ENCODE measurements around the gene TRAPPC5. TPM values are rescaled to one million over a fixed set of nuclear protein-coding genes. Genes with fewer than 3 reads are reported as not detected.
A peak's percentile ranks its signal among the peaks of the same experiment; 100 is the strongest.

TRAPPC5 gene
- total RNA-seq, 4 donors from 2014 or later: 15.1 to 63.5 (median 34.4) TPM

DNA sequence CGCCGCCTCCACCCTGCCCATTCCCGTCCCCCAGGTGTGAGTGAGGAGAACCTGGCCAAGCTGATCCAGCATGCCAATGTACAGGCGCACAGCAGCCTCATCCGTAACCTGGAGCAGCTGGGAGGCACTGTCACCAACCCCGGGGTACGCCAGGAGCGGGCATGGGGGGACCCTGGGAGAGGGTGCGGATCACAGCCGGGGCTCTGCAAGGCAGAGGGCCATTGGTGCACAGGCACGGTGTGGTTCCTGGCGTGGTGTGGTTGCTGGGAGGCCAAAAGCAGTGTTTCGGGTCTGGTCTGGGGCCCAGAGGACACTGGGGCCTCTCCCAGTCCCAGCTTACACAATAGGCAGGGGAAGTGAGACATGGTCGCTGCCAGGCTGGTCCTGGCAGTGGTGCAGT lies 35.5 kb upstream of the TRAPPC5 start:
- DNase-seq: no peak
- TF ChIP-seq, protein P1, sequence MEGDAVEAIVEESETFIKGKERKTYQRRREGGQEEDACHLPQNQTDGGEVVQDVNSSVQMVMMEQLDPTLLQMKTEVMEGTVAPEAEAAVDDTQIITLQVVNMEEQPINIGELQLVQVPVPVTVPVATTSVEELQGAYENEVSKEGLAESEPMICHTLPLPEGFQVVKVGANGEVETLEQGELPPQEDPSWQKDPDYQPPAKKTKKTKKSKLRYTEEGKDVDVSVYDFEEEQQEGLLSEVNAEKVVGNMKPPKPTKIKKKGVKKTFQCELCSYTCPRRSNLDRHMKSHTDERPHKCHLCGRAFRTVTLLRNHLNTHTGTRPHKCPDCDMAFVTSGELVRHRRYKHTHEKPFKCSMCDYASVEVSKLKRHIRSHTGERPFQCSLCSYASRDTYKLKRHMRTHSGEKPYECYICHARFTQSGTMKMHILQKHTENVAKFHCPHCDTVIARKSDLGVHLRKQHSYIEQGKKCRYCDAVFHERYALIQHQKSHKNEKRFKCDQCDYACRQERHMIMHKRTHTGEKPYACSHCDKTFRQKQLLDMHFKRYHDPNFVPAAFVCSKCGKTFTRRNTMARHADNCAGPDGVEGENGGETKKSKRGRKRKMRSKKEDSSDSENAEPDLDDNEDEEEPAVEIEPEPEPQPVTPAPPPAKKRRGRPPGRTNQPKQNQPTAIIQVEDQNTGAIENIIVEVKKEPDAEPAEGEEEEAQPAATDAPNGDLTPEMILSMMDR (IDR thresholded peaks at IDR 0.05): no peak
- no peak for TF ChIP-seq EP300 (IDR thresholded peaks at IDR 0.05; ENCODE audit: low read depth)
- TF ChIP-seq POLR2AphosphoS5 (IDR thresholded peaks at IDR 0.05): peak in 1 of 3 donors; percentile 5
- TF ChIP-seq POLR2A (IDR thresholded peaks at IDR 0.05): no peak
- intact Hi-C loops (cut with DNase I; ENCODE audit: low total_unique reads): no loop called here
- 90 to 91% methylated on average over 7 to 13 of the region's 14 CpGs for WGBS, 2 donors (ENCODE audit: low coverage in 1 of 2)
- H3K9me3 ChIP-seq: no peaks in the 10 kb centered on the region
- H3K4me1 ChIP-seq: no peaks in the 10 kb centered on the region
- H3K27ac ChIP-seq: no peak overlapping the region
- in situ Hi-C loops (cut with MboI; ENCODE audit: low pct_ligation_motif_present in 1 of 4, low pct_unique_long_range_greater_than_20kb in 1 of 4, low sequenced_read_pairs in 3 of 4): no loop called here
- no peaks in the 10 kb centered on the region for H3K36me3 ChIP-seq
- no peak overlapping the region for H3K4me3 ChIP-seq
- H3K27me3 ChIP-seq: no peaks in the 10 kb centered on the region

DNA sequence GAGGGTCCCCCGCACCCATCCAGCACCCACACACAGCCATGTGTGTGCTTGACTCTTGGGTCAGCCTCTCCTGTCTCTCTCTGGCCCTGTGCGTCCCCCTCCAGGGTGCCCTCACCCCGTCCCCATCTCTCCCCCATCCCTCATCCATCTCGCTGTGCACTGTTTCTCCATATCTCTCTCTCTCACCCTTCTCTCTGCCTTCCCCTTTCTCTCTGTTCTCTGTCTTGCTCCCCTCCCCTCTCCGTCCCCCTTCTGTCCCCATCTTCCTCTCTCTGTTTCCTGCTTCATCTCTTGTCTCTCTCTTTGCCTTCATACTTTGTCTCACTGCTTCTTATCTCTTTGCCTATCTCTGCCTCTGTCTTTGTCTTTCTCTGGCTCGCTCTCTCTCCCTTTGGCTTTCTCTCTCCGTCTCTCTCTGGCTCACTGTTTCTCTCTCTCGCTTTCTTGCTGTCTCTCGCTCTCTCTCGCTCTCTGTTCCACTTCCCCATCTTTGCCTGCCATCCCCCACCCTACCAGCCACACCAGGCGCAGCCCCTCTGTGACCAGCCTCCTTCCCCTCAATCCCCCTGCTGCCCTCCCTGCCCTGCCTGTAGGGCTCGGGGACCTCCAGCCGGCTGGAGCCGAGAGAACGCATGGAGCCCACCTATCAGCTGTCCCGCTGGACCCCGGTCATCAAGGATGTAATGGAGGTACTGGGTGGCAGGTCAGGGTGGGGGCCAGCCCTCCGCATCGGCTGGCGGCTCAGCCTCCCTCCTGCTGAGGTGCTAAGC lies 34.8 kb upstream of the TRAPPC5 start:
- Histone ChIP-seq H3K27ac (no peak overlapping the region), H3K4me3 (no peak overlapping the region), H3K27me3 (no peaks in the 10 kb centered on the region), H3K4me1 (no peaks in the 10 kb centered on the region), H3K36me3 (no peaks in the 10 kb centered on the region), H3K9me3 (no peaks in the 10 kb centered on the region)
- no peak for TF ChIP-seq EP300 (IDR thresholded peaks at IDR 0.05; ENCODE audit: low read depth)
- TF ChIP-seq POLR2A (IDR thresholded peaks at IDR 0.05): no peak
- TF ChIP-seq, protein P1 (IDR thresholded peaks at IDR 0.05): no peak
- TF ChIP-seq POLR2AphosphoS5 (IDR thresholded peaks at IDR 0.05): no peak
- in situ Hi-C loops (cut with MboI; ENCODE audit: low pct_ligation_motif_present in 1 of 4, low pct_unique_long_range_greater_than_20kb in 1 of 4, low sequenced_read_pairs in 3 of 4) (no loop called here), intact Hi-C loops (cut with DNase I; ENCODE audit: low total_unique reads) (no loop called here)
- no peak for DNase-seq
- 62 to 81% methylated on average over 15 to 20 of the region's 20 CpGs for WGBS, 2 donors (ENCODE audit: low coverage in 1 of 2)

DNA sequence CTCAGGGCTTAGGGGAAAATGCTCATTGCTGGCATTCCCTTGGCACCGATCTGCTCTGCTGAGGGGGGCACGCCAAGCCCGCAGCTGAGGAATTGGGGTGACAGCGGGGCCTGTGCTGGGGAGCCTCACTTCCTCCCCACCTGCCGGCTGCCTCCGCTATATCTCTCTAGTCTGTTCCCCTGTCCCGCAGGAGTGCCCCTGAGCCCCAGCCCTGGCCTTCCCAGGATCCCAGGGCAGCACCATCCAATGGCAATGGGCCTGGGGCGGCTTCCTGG lies 34.3 kb upstream of the TRAPPC5 start:
- no peak overlapping the region for H3K4me3 ChIP-seq
- intact Hi-C loops (cut with DNase I; ENCODE audit: low total_unique reads): no loop called here
- TF ChIP-seq POLR2AphosphoS5 (IDR thresholded peaks at IDR 0.05): no peak
- TF ChIP-seq EP300 (IDR thresholded peaks at IDR 0.05; ENCODE audit: low read depth): no peak
- no peak for TF ChIP-seq POLR2A (IDR thresholded peaks at IDR 0.05)
- TF ChIP-seq, protein P1 (IDR thresholded peaks at IDR 0.05): no peak
- no peaks in the 10 kb centered on the region for H3K4me1 ChIP-seq
- in situ Hi-C loops (cut with MboI; ENCODE audit: low pct_ligation_motif_present in 1 of 4, low pct_unique_long_range_greater_than_20kb in 1 of 4, low sequenced_read_pairs in 3 of 4): no loop called here
- DNase-seq: no peak
- no peaks in the 10 kb centered on the region for H3K9me3 ChIP-seq
- 87% methylated on average over 5 of the region's 8 CpGs; no CpG with 5 or more reads in 1 of the 2 donors for WGBS, 2 donors (ENCODE audit: low coverage in 1 of 2)
- H3K27me3 ChIP-seq: peaks cover 3% of the 10 kb centered on the region
- no peak overlapping the region for H3K27ac ChIP-seq
- H3K36me3 ChIP-seq: no peaks in the 10 kb centered on the region

DNA sequence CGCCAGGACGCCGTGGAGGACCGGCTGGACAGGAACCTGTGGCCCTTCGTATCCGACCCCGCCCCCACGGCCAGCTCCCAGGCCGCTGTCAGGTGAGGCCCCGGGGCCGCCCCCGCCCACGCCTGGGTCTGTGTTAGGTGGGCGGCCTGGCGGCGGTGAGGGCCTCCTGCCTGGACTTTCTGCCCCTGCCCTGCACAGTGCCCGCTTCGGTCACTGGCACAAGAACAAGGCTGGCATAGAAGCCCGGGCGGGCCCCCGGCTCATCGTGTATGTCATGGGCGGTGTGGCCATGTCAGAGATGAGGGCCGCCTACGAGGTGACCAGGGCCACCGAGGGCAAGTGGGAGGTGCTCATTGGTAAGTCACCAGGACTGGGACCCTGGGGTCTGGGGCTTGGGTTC lies 33.5 kb upstream of the TRAPPC5 start:
- WGBS, 2 donors (ENCODE audit: low coverage in 1 of 2): 92% methylated on average over 25 of the region's 26 CpGs; no CpG with 5 or more reads in 1 of the 2 donors
- no peaks in the 10 kb centered on the region for H3K9me3 ChIP-seq
- no peaks in the 10 kb centered on the region for H3K36me3 ChIP-seq
- H3K27me3 ChIP-seq: peaks cover 3% of the 10 kb centered on the region
- in situ Hi-C loops (cut with MboI; ENCODE audit: low pct_ligation_motif_present in 1 of 4, low pct_unique_long_range_greater_than_20kb in 1 of 4, low sequenced_read_pairs in 3 of 4): no loop called here
- H3K4me1 ChIP-seq: peaks cover 0 to 1% (median under 1%) of the 10 kb centered on the region in 4 donors
- intact Hi-C loops (cut with DNase I; ENCODE audit: low total_unique reads): no loop called here
- TF ChIP-seq POLR2AphosphoS5 (IDR thresholded peaks at IDR 0.05): no peak
- TF ChIP-seq EP300 (IDR thresholded peaks at IDR 0.05; ENCODE audit: low read depth): no peak
- TF ChIP-seq POLR2A (IDR thresholded peaks at IDR 0.05): no peak
- TF ChIP-seq, protein P1 (IDR thresholded peaks at IDR 0.05): no peak
- no peak overlapping the region for H3K4me3 ChIP-seq
- no peak for DNase-seq
- H3K27ac ChIP-seq: no peak overlapping the region

All from transverse colon (tissue), 4 donors.